SK-N-MC (cell line): ENCODE data around the gene MPND.

Experiments used
- EZH2 ChIP-seq: fragments of 200-600 bp; sonication (generic); IDR thresholded peaks from one replicate; pipeline ENCODE4 v1.6.1; 2017; ENCODE audit warnings: antibody characterized with exemption
- POLR2AphosphoS5 ChIP-seq: IDR thresholded peaks from 2 replicates; pipeline ENCODE4 v1.6.1; 2012; ENCODE audit warnings: mild to moderate bottlenecking, low read depth, low read length, borderline replicate concordance

DNA sequence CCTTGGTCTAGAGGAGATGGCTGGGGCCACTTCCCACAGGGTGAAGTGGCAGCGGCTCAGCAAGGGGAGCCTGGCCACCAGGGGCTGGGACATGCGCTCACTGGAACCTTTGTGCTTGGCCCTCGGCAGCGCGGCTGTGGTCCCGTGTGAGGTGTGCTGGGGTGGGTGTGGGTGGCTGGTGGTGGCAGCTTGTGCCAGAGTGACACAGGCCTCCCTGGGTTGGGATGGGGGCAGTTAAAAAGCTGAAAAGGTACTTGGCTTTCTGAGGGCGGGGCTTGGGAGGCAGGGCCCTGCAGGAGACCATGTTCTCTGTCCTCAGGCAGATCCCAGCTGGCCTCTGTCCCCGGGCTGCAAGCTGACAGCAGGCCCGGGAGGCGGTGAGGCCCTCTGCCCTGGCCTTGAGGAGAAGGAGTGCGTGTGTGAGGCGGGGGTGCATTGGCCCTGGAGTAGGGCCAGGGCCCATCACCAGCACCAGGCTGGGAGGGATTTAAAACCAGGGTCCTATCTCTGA, 17.3 kb downstream of the MPND start:
- TF ChIP-seq POLR2AphosphoS5 (no peak), EZH2 (no peak)
